Parathyroid adenoma (tissue), 2 donors: ENCODE data around the gene USHBP1.

ENCODE experiments used
- H2AFZ ChIP-seq: fragments of 300-600 bp; sonication (generic); one replicate; pipeline ENCODE4 v1.7.0; 2017; ENCODE audit warnings: antibody characterized with exemption, mild to moderate bottlenecking
- H3K27ac ChIP-seq: fragments of 300-600 bp; sonication (generic); one replicate; pipeline ENCODE4 v1.7.0; 2017
- H3K27me3 ChIP-seq: fragments of 300-600 bp; sonication (generic); one replicate; pipeline ENCODE4 v1.7.0; 2017; ENCODE audit warnings: low read length; ENCODE audit not compliant: control insufficient read depth, insufficient read depth
- H3K36me3 ChIP-seq: fragments of 300-600 bp; sonication (generic); one replicate; pipeline ENCODE4 v1.7.0; 2017; ENCODE audit warnings: low read length; ENCODE audit not compliant: control insufficient read depth, insufficient read depth
- H3K4me1 ChIP-seq: fragments of 300-600 bp; sonication (generic); one replicate; pipeline ENCODE4 v1.7.0; 2017; ENCODE audit warnings: control low read depth
- H3K4me2 ChIP-seq: fragments of 300-600 bp; sonication (generic); one replicate; pipeline ENCODE4 v1.7.0; 2017; ENCODE audit warnings: low read length
- H3K4me3 ChIP-seq: fragments of 300-600 bp; sonication (generic); one replicate; pipeline ENCODE4 v1.7.0; 2017; ENCODE audit warnings: low read depth, low read length
- H3K79me2 ChIP-seq: fragments of 300-600 bp; sonication (generic); one replicate; pipeline ENCODE4 v1.7.0; 2017; ENCODE audit warnings: control low read depth
- H3K9ac ChIP-seq: fragments of 300-600 bp; sonication (generic); one replicate; pipeline ENCODE4 v1.7.0; 2017; ENCODE audit warnings: mild to moderate bottlenecking
- H3K9me3 ChIP-seq: fragments of 300-600 bp; sonication (generic); one replicate; pipeline ENCODE4 v1.7.0; 2017; ENCODE audit warnings: low read length; ENCODE audit not compliant: control insufficient read depth
- CTCF ChIP-seq: fragments of 300-600 bp; sonication (generic); IDR thresholded peaks from one replicate; pipeline ENCODE4 v1.7.0; 2017; ENCODE audit warnings: antibody characterized with exemption, mild to moderate bottlenecking
- donor health status: primary hyperparathyroidism.

Gene USHBP1

GRCh38 chr19:17214508-17215126 is 49.9 kb downstream of the USHBP1 start:
- H3K79me2 ChIP-seq: no peaks in the 10 kb centered on the region
- H3K4me2 ChIP-seq: peak overlapping the region; percentile 68
- peak overlapping the region; percentile 98 for H2AFZ ChIP-seq

GRCh38 chr19:17213334-17213733 is 51.2 kb downstream of the USHBP1 start:
- TF ChIP-seq CTCF: no peak
- Histone ChIP-seq H3K79me2 (no peaks in the 10 kb centered on the region), H3K36me3 (no peaks in the 10 kb centered on the region), H3K27ac (no peak overlapping the region), H2AFZ (no peak overlapping the region), H3K4me2 (no peak overlapping the region), H3K9ac (no peak overlapping the region), H3K4me3 (no peak overlapping the region), H3K27me3 (no peaks in the 10 kb centered on the region), H3K9me3 (no peaks in the 10 kb centered on the region), H3K4me1 (peaks cover 8% of the 10 kb centered on the region)

More at GRCh38 chr19:17214508-17215126, 49.9 kb downstream of the USHBP1 start:
- Histone ChIP-seq H3K27ac (peak overlapping the region; percentile 90), H3K36me3 (no peaks in the 10 kb centered on the region), H3K27me3 (no peaks in the 10 kb centered on the region), H3K4me3 (peak overlapping the region; percentile 89), H3K9me3 (no peaks in the 10 kb centered on the region), H3K4me1 (peaks cover 8% of the 10 kb centered on the region), H3K9ac (no peak overlapping the region)
- TF ChIP-seq CTCF: no peak

- Histone ChIP-seq H3K4me1 (peaks cover 8% of the 10 kb centered on the region), H3K9ac (no peak overlapping the region), H2AFZ (no peak overlapping the region), H3K27me3 (no peaks in the 10 kb centered on the region), H3K9me3 (no peaks in the 10 kb centered on the region), H3K27ac (no peak overlapping the region), H3K79me2 (no peaks in the 10 kb centered on the region), H3K4me3 (no peak overlapping the region), H3K4me2 (no peak overlapping the region), H3K36me3 (no peaks in the 10 kb centered on the region)
- no peak for TF ChIP-seq CTCF
Measured at GRCh38 chr19:17211547-17212446, 52.7 kb downstream of the USHBP1 start.

- peaks cover 3% of the 10 kb centered on the region for H3K4me1 ChIP-seq
- H2AFZ ChIP-seq: no peak overlapping the region
- H3K9ac ChIP-seq: no peak overlapping the region
- no peak overlapping the region for H3K27ac ChIP-seq
- H3K9me3 ChIP-seq: no peaks in the 10 kb centered on the region
- no peak for TF ChIP-seq CTCF
- H3K79me2 ChIP-seq: no peaks in the 10 kb centered on the region
- no peaks in the 10 kb centered on the region for H3K27me3 ChIP-seq
- no peaks in the 10 kb centered on the region for H3K36me3 ChIP-seq
- H3K4me2 ChIP-seq: no peak overlapping the region
- no peak overlapping the region for H3K4me3 ChIP-seq
Measured at GRCh38 chr19:17210296-17210695, 54.2 kb downstream of the USHBP1 start.
